GM19193 (cell line): ENCODE data around the gene GLCE.

Experiments used
- POLR2A ChIP-seq: IDR thresholded peaks from 4 replicates; pipeline ENCODE4 v1.6.1; 2011; ENCODE audit not compliant: insufficient read depth, insufficient read length; ENCODE audit errors: extremely low read depth

Gene GLCE

GRCh38 chr15:69163141-69163669 is 2.8 kb downstream of the GLCE start:
- no peak for TF ChIP-seq POLR2A

DNA sequence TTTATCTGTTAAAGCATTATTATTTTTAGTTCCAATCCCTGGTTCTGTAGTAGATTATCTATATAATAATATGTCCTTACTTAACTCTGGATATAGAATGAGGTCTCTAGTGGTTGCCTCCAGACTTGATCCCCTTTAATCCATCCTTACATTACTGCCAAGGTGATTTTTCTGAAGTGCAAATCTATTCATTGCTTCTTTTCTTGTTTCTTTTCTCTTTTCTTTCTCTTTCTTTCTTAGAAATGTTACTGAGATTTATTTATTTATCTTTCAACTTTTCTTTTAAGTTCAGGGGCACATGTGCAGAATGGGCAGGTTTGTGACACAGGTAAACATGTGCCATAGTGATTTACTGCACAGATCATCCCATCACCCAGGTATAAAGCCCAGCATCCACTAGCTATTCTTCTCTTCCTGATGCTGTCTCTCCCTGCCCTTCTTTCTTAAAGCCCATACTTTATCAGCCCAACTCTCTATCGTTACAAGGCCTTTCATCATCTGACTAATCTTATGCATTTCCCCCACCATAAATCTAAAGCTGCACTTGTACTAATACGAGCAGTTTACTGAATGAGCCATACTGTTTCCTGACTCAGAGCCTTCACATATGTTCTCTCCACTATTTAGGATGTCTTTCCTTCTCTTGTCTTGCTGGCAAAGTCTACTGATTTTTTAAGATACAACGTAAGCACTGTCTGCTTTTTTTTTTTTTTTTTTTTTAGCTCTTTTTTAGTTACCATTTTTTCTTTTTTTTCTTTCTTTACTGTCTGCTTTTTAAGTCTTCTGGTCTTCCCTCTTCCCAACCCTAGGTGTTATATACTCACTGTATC is 4.6 kb downstream of the GLCE start:
- TF ChIP-seq POLR2A, result no peak

DNA sequence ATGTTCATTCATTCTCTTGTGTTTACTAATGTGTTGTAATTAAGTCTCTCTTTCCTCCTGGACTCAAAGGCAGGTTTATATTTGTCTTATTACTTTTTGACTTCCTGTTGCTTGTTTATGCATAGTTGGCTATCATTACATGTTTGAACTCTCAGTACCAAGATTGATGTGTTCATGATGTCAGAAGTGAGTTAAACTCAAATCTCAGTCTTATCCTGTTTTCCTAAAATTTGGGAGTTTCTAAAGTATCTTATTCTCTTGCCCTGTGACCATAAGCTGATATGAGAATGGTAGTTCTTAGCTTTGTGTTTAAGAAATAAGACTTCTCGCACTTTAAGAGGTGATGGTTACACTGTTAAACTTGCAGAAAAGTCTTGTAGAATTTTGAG is 5.2 kb downstream of the GLCE start:
- TF ChIP-seq POLR2A, result no peak

DNA sequence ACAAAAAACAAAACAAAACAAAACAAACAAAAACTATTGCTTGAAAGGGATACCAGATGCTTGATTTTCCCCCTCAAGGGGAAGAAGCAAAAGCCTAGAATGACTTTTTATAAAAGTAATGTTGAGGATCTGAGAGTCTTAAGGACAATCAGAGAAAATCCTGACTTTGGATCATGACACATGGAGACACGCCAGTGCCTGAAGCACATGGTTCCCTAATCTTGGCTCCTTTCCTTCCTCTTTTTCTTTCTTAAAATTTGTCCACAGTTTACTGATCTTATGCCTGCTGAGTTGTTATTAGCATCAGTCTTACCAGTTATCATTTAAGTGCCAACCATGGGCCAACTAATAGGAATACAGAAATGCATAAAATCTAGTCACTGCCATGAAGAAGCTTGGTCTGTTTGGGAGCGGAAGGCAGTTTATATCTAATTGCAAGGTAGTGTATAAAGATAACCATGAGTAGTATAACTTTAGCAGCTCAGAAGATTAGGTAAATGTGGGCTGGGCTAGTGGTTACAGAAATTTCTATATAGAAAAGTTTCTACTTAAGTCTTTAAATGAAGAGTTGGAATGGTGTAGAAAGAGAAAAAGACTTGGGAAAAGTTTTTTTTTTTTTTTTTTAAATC is 6.9 kb downstream of the GLCE start:
- no peak for TF ChIP-seq POLR2A

GRCh38 chr15:69170597-69170996 is 10.2 kb downstream of the GLCE start:
- TF ChIP-seq POLR2A, result no peak

- TF ChIP-seq POLR2A, result no peak
Observed at GRCh38 chr15:69172847-69173246, 12.4 kb downstream of the GLCE start.

- no peak for TF ChIP-seq POLR2A
Observed at GRCh38 chr15:69175536-69175935, 15.1 kb downstream of the GLCE start.

- TF ChIP-seq POLR2A, result no peak
Observed at GRCh38 chr15:69181424-69181823, 21.0 kb downstream of the GLCE start.

- no peak for TF ChIP-seq POLR2A
Observed at GRCh38 chr15:69185216-69185615, 24.8 kb downstream of the GLCE start.

GRCh38 chr15:69185706-69186105 is 25.3 kb downstream of the GLCE start:
- no peak for TF ChIP-seq POLR2A

- no peak for TF ChIP-seq POLR2A
Observed at GRCh38 chr15:69189157-69189556, 28.7 kb downstream of the GLCE start.

DNA sequence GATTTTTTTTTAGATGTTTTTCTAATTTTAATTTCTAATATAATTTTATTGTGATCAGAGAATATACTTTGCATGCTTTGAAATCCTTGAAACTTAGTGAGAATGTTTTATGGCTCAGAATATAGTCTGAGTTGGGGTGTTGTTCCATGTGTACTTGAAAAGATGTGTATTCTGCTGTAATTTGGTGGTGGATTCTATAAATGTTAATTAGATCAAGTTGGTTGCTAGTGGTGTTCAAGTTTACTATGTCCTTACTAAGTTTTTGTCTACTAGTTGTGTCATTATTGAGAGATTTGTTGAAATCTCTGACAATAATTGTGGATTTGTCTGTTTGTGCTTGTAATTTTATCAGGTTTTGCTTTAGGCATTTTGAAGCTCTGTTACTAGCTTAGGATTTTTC is 29.7 kb downstream of the GLCE start:
- TF ChIP-seq POLR2A, result no peak

- TF ChIP-seq POLR2A, result no peak
Observed at GRCh38 chr15:69190504-69190903, 30.1 kb downstream of the GLCE start.

DNA sequence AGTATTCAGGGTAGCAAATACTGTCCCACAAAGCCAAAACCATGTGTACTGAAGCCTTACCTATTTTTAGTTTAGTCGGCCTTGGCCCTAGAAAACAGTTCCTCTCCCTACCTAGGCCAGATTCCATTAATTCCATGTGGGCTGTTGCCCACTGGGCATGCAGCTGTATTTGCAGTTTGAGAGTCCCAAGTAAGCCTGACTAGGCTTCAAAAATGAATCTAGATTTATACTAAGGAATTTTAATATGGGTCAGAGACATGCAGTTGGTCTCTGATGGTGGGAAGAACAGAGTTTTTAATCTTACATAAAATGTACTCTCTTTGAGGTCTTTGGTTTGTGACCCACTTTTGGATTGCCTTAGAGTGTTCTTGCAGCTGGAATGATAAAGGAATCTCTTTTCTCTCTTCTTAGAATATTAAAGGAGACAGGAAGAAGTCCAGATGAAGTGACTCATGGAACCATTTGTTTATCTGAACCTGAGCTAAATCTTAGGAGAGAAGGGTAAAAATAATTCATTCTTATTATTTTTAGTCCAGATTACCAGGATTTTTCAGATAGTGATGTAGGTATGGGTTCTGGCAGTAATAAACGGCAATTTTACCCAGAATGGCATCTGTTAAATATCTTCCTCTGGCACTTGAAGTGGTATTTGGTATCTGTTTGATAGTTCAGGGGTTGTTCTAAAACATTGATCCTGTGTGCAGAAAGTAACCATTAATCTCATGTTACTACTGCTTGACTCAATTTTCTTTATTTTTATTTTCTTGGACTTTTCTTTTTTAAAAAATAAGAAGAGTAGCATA is 33.8 kb downstream of the GLCE start:
- TF ChIP-seq POLR2A, result no peak

DNA sequence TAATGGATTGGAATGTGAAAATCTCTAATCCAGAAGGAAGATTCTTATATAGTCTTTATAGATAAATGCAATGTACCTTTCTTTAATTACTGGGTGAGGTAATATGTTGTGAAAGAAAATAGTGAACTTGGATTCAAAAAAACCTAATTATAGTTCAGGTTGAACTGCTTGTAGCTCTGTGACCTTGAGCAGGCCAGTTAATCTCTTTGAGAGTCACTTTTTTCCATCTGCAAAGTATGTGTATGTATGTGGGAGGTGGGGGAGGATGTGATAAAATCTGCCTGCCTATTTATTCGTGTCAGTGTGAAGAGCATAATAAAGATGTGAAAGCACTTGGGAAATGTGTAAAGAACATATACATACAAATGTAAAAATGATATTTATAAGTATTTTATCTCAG is 34.4 kb downstream of the GLCE start:
- TF ChIP-seq POLR2A, result no peak
